K562 (cell line): ENCODE data around the gene RFC5. TPM values are rescaled to one million over a fixed set of nuclear protein-coding genes. Genes with fewer than 3 reads are reported as not detected.

Experiments
- ATAC-seq: fragments of 200-7000 bp; cut with Tn5 transposase; 3 replicates; pipeline ENCODE4 v1.9.1; 2020; ENCODE audit warnings: moderate library complexity
- BruUV-seq: library from RNA; stranded (reverse); fragments of 400-500 nt; replicated peaks from 2 replicates; lab custom pipeline; 2021; lab: Mats Ljungman, UMichigan
- CTCF ChIA-PET: fragments of 300-600 bp; formaldehyde crosslinking; extraction: SDS; loops from one replicate; lab custom pipeline; 2021; ENCODE audit warnings: low intra/inter-chr PET ratio; lab: Yijun Ruan, JAX
- POLR2A ChIA-PET: fragments of 300-600, 350-650 bp; sonication (Branson Sonifier 250); formaldehyde crosslinking; extraction: SDS; loops from one replicate; lab custom pipeline; 2021; ENCODE audit warnings: antibody characterized with exemption, inconsistent platforms; lab: Yijun Ruan, JAX
- DNase-seq, 4 experiments: peaks; one replicate each; pipeline versions ENCODE4 v3.0.0 to v3.0.0-alpha.2; 2011 to 2018; ENCODE audit warnings: low spot score in 3 of 4, mixed read lengths in 3 of 4; ENCODE audit errors: extremely low read depth in 1 of 4
- FAIRE-seq: peaks from 2 replicates; lab custom pipeline; 2011; peaks lifted over from hg19 to GRCh38; lab: Jason Lieb, UNC
- H2AFZ ChIP-seq: 2 replicates; pipeline ENCODE4 v1.6.0; 2011; ENCODE audit warnings: low read depth, low read length, control low read depth, inconsistent platforms
- H3K27ac ChIP-seq: fragments of 200-600 bp; 3 replicates; pipeline ENCODE4 v1.8.0; 2011; ENCODE audit warnings: low read depth, mild to moderate bottlenecking, control low read depth, inconsistent platforms, low read length, moderate library complexity, mixed read lengths; ENCODE audit errors: extremely low read depth
- H3K27me3 ChIP-seq, 2 experiments: fragments of 300-600 bp in 1 of 2; 2 replicates in 1 of 2; 3 replicates in 1 of 2; pipeline versions ENCODE4 v1.6.0 to v1.8.0; 2011; ENCODE audit warnings: inconsistent platforms in 2 of 2, low read length in 2 of 2, mild to moderate bottlenecking in 1 of 2, mixed read lengths in 1 of 2, moderate library complexity in 1 of 2; ENCODE audit not compliant: control insufficient read depth in 2 of 2, insufficient read depth in 2 of 2
- H3K36me3 ChIP-seq: fragments of 300-600 bp; 3 replicates; pipeline ENCODE4 v1.8.0; 2011; ENCODE audit warnings: mild to moderate bottlenecking, low read length, inconsistent platforms; ENCODE audit not compliant: control insufficient read depth, insufficient read depth
- H3K4me1 ChIP-seq, 2 experiments: fragments of 200-600 bp in 1 of 2; replicated peaks in 1 of 2; 2 replicates in 1 of 2; 3 replicates in 1 of 2; pipeline versions ENCODE4 v1.5.1 to v1.8.0; 2011; ENCODE audit warnings: inconsistent platforms in 2 of 2, low read length in 2 of 2, mild to moderate bottlenecking in 1 of 2, mixed read lengths in 1 of 2, moderate library complexity in 1 of 2; ENCODE audit not compliant: control insufficient read depth in 2 of 2, insufficient read depth in 2 of 2
- H3K4me2 ChIP-seq: 2 replicates; pipeline ENCODE4 v1.6.1; 2011; ENCODE audit warnings: low read length, control low read depth, inconsistent platforms, mixed read lengths; ENCODE audit not compliant: insufficient read depth
- H3K4me3 ChIP-seq: fragments of 200-600 bp; sonication (generic), shearing (Covaris generic); 2 replicates; pipeline ENCODE4 v1.5.1; 2016; ENCODE audit warnings: control low read depth, inconsistent platforms
- H3K79me2 ChIP-seq: fragments of 200-600 bp; 3 replicates; pipeline ENCODE4 v1.8.0; 2011; ENCODE audit warnings: low read length, inconsistent platforms; ENCODE audit not compliant: control insufficient read depth, insufficient read depth
- H3K9ac ChIP-seq, 2 experiments: 2 replicates each; pipeline versions ENCODE4 v1.6.0 to v1.6.1; 2011; ENCODE audit warnings: low read depth in 2 of 2, low read length in 2 of 2, control low read depth in 1 of 2, inconsistent platforms in 1 of 2, mild to moderate bottlenecking in 1 of 2, mixed read lengths in 1 of 2; ENCODE audit not compliant: insufficient read depth in 1 of 2
- H3K9me1 ChIP-seq: one replicate; pipeline ENCODE4 v1.6.0; 2011; ENCODE audit warnings: inconsistent platforms, mild to moderate bottlenecking, low read length, moderate library complexity; ENCODE audit not compliant: control insufficient read depth, insufficient read depth
- H3K9me3 ChIP-seq: replicated peaks from 2 replicates; pipeline ENCODE4 v1.5.1; 2011; ENCODE audit warnings: low read depth, low read length, inconsistent platforms; ENCODE audit not compliant: control insufficient read depth, insufficient read depth
- H4K20me1 ChIP-seq: replicated peaks from 2 replicates; pipeline ENCODE4 v1.6.1; 2011; ENCODE audit warnings: low read length, inconsistent platforms, mixed read lengths; ENCODE audit not compliant: control insufficient read depth, insufficient read depth
- NFIC ChIP-seq: fragments of 450-650 bp; IDR thresholded peaks from 2 replicates; pipeline ENCODE4 v1.6.1; 2017; ENCODE audit warnings: mild to moderate bottlenecking, inconsistent platforms
- WGBS: fragments of 100-300 bp; shearing (Covaris generic); methylation state at CpG from one replicate; pipeline ENCODE4 v1.1.6; 2016; ENCODE audit warnings: low coverage, mixed read lengths; ENCODE audit not compliant: insufficient coverage; ENCODE audit errors: missing lambda C conversion rate; 5-methylcytosine and 5-hydroxymethylcytosine counted together
- in situ Hi-C: fragments of 300-500 bp; cut with MboI; formaldehyde crosslinking; loops from 4 replicates; pipeline ENCODE4 v1.15.0; 2018; ENCODE audit warnings: inconsistent platforms, mixed read lengths
- intact Hi-C: fragments of 100-400 bp; cut with micrococcal nuclease; formaldehyde crosslinking; loops from 2 replicates; pipeline ENCODE4 v1.14.2; 2022
- polyA plus RNA-seq, 8 experiments: library from polyadenylated mRNA; depleted of rRNA in 4 of 8; stranded (reverse) in 5 of 8; unstranded in 3 of 8; fragments of >200 nt; fragmentation: Nextera tagmentation in 2 of 8; fragmentation: Illumina TruSeq in 1 of 8; extraction: Ambion mirVana in 2 of 8; extraction: Trizol in 1 of 8; gene quantifications; 2 replicates each; pipeline versions ENCODE4 v1.2.1 to v1.2.3, GENCODE V29; 2011 to 2014; ENCODE audit warnings: inconsistent platforms in 1 of 8, missing spikeins in 1 of 8
- total RNA-seq, 7 experiments: library from RNA; depleted of rRNA in 6 of 7; stranded (reverse); fragments of >200 nt in 6 of 7; fragmentation: Illumina TruSeq in 2 of 7; extraction: Trizol in 2 of 7; gene quantifications; 2 replicates each; pipeline versions ENCODE4 v1.2.1 to v1.2.3, GENCODE V29; 2011 to 2021; ENCODE audit warnings: low replicate concordance in 1 of 7
- TF ChIP-seq, protein P1 (sequence below): sonication (generic); formaldehyde crosslinking; IDR thresholded peaks from 2 replicates; pipeline ENCODE4 v1.8.0; 2023; ENCODE audit warnings: missing genetic modification reagents, mild to moderate bottlenecking, borderline replicate concordance

RFC5 gene
- total and polyA plus RNA-seq, 9 of the 15 experiments (the other 6 are each of a cell fraction or from before 2014, with no cell fraction given) = 61.8 to 189 (median 92.9) TPM

DNA sequence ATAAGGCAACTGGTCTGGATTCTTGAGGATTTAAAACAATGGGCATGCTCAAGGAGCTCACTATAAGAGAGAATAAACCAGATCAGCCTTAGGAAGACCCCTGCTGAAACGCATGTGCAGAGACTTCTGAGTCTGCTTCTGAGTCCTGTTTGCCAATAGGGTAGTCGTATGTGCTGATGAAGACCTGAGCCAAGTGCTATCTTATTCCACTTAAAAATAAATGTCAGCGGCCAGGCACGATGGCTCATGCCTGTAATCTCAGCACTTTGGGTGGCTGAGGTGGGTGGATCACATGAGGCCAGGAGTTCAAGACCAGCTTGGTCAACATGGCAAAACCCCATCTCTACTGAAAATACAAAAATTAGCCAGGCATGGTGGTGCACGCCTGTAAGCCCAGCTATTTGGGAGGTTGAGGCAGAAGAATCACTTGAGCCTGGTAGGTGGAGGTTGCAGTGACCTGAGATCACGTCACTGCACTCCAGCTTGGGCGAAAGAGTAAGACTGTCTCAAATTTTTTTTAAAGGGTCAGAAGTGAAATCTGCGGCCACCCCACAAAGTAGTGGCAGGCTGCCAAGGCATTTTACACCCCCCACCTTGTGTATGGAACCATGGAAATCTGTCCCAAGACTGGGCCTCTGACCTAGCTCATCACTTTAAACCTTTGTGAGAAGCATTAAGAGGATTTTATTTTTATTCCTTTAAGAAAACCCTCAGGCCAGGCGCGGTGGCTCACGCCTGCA is 20.3 kb downstream of the RFC5 start:
- Histone ChIP-seq H3K36me3 (peaks cover 87% of the 10 kb centered on the region), H3K4me3 (no peak overlapping the region), H4K20me1 (no peaks in the 10 kb centered on the region; the same call in 1 of the 2 replicates), H3K9me1 (no peaks in the 10 kb centered on the region), H3K4me1 (no peaks in the 10 kb centered on the region; a peak in 1 of 5 replicates), H2AFZ (no peak overlapping the region), H3K79me2 (no peaks in the 10 kb centered on the region), H3K9ac (no peak overlapping the region), H3K27ac (no peak overlapping the region), H3K9me3 (no peaks in the 10 kb centered on the region), H3K4me2 (no peak overlapping the region), H3K27me3 (no peaks in the 10 kb centered on the region)
- CTCF ChIA-PET = no interaction called here
- in situ Hi-C loops (no loop called here), intact Hi-C loops (no loop called here)
- no peak for FAIRE-seq
- POLR2A ChIA-PET = interaction anchor here (0.6 to 1.8 kb wide), 5 partner anchors 14 to 125 kb away, joined by 3 to 5 read pairs (median 3); no protein-coding TSS in a partner anchor
- no peak for ATAC-seq
- TF ChIP-seq, protein P1, sequence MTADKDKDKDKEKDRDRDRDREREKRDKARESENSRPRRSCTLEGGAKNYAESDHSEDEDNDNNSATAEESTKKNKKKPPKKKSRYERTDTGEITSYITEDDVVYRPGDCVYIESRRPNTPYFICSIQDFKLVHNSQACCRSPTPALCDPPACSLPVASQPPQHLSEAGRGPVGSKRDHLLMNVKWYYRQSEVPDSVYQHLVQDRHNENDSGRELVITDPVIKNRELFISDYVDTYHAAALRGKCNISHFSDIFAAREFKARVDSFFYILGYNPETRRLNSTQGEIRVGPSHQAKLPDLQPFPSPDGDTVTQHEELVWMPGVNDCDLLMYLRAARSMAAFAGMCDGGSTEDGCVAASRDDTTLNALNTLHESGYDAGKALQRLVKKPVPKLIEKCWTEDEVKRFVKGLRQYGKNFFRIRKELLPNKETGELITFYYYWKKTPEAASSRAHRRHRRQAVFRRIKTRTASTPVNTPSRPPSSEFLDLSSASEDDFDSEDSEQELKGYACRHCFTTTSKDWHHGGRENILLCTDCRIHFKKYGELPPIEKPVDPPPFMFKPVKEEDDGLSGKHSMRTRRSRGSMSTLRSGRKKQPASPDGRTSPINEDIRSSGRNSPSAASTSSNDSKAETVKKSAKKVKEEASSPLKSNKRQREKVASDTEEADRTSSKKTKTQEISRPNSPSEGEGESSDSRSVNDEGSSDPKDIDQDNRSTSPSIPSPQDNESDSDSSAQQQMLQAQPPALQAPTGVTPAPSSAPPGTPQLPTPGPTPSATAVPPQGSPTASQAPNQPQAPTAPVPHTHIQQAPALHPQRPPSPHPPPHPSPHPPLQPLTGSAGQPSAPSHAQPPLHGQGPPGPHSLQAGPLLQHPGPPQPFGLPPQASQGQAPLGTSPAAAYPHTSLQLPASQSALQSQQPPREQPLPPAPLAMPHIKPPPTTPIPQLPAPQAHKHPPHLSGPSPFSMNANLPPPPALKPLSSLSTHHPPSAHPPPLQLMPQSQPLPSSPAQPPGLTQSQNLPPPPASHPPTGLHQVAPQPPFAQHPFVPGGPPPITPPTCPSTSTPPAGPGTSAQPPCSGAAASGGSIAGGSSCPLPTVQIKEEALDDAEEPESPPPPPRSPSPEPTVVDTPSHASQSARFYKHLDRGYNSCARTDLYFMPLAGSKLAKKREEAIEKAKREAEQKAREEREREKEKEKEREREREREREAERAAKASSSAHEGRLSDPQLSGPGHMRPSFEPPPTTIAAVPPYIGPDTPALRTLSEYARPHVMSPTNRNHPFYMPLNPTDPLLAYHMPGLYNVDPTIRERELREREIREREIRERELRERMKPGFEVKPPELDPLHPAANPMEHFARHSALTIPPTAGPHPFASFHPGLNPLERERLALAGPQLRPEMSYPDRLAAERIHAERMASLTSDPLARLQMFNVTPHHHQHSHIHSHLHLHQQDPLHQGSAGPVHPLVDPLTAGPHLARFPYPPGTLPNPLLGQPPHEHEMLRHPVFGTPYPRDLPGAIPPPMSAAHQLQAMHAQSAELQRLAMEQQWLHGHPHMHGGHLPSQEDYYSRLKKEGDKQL (CRISPR knock-in tag) = no peak
- peak; percentile 31; the same call in 1 of the 2 replicates for TF ChIP-seq NFIC
- DNase-seq = no peak
- 88% methylated on average over 10 of the region's 11 CpGs for WGBS
- no TSS peak for BruUV-seq
